IMR-90 (cell line): ENCODE results near the gene CYP46A1. TPM values are rescaled to one million over a fixed set of nuclear protein-coding genes. Genes with fewer than 3 reads are reported as not detected.

Source experiments
- ATAC-seq: fragments of 200-7000 bp; cut with Tn5 transposase; 2 replicates; pipeline ENCODE4 v1.9.1; 2020; ENCODE audit warnings: low read depth, mild to moderate bottlenecking, moderate library complexity
- BruUV-seq: library from RNA; stranded (reverse); fragments of 400-500 nt; replicated peaks from 2 replicates; lab custom pipeline; 2021; lab: Mats Ljungman, UMichigan
- CTCF ChIA-PET: fragments of 300-600 bp; formaldehyde crosslinking; extraction: SDS; loops from one replicate; lab custom pipeline; 2021; ENCODE audit warnings: antibody characterized with exemption; lab: Yijun Ruan, JAX
- POLR2A ChIA-PET: fragments of 300-600 bp; sonication (Branson Sonifier 250); formaldehyde crosslinking; loops from one replicate; lab custom pipeline; 2022; ENCODE audit warnings: antibody characterized with exemption; ENCODE audit not compliant: unreplicated experiment; lab: Charles Lee
- DNase-seq: peaks from one replicate; pipeline ENCODE4 v3.0.0; 2013
- H2AFZ ChIP-seq: replicated peaks from 2 replicates; pipeline ENCODE3; 2013; ENCODE audit warnings: low read length, mild to moderate bottlenecking; ENCODE audit not compliant: poor library complexity
- H2AK5ac ChIP-seq: 2 replicates; pipeline ENCODE4 v1.6.1; 2013; ENCODE audit warnings: low read depth, low read length, inconsistent platforms
- H2AK9ac ChIP-seq: replicated peaks from 2 replicates; pipeline ENCODE3; 2013; ENCODE audit warnings: mild to moderate bottlenecking, low read depth, low read length, moderate library complexity; ENCODE audit not compliant: poor library complexity
- H2BK120ac ChIP-seq: 2 replicates; pipeline ENCODE4 v1.6.1; 2013; ENCODE audit warnings: low read depth, low read length, inconsistent platforms
- H2BK15ac ChIP-seq: 3 replicates; pipeline ENCODE4 v1.6.1; 2013; ENCODE audit warnings: low read depth, low read length, inconsistent platforms
- H2BK20ac ChIP-seq: 2 replicates; pipeline ENCODE4 v1.6.1; 2013; ENCODE audit warnings: low read depth, mild to moderate bottlenecking, inconsistent platforms, low read length, moderate library complexity
- H2BK5ac ChIP-seq: 2 replicates; pipeline ENCODE4 v1.6.1; 2013; ENCODE audit warnings: mild to moderate bottlenecking, low read depth, low read length, inconsistent platforms; ENCODE audit not compliant: poor library complexity, severe bottlenecking
- H3K14ac ChIP-seq: replicated peaks from 2 replicates; pipeline ENCODE4 v1.6.1; 2013; ENCODE audit warnings: low read depth, low read length, inconsistent platforms
- H3K18ac ChIP-seq: 2 replicates; pipeline ENCODE4 v1.6.1; 2013; ENCODE audit warnings: low read depth, low read length, control low read depth
- H3K23ac ChIP-seq: 2 replicates; pipeline ENCODE4 v1.6.1; 2013; ENCODE audit warnings: low read depth, low read length, inconsistent platforms
- H3K27ac ChIP-seq: 2 replicates; pipeline ENCODE4 v1.5.1; 2013; ENCODE audit warnings: mild to moderate bottlenecking, control low read depth, low read length; ENCODE audit not compliant: insufficient read depth
- H3K27me3 ChIP-seq: 2 replicates; pipeline ENCODE4 v1.6.1; 2013; ENCODE audit warnings: low read length; ENCODE audit not compliant: control insufficient read depth, insufficient read depth
- H3K36me3 ChIP-seq: 2 replicates; pipeline ENCODE4 v1.6.1; 2013; ENCODE audit warnings: low read length, mixed read lengths; ENCODE audit not compliant: control insufficient read depth, insufficient read depth
- H3K4ac ChIP-seq: 2 replicates; pipeline ENCODE4 v1.6.1; 2013; ENCODE audit warnings: low read depth, low read length, inconsistent platforms
- H3K4me1 ChIP-seq: 2 replicates; pipeline ENCODE4 v1.6.1; 2013; ENCODE audit warnings: low read length, mixed read lengths; ENCODE audit not compliant: control insufficient read depth, insufficient read depth
- H3K4me2 ChIP-seq: 2 replicates; pipeline ENCODE4 v1.6.1; 2013; ENCODE audit warnings: low read depth, mild to moderate bottlenecking, control low read depth, low read length, moderate library complexity
- H3K4me3 ChIP-seq: 2 replicates; pipeline ENCODE4 v1.5.1; 2013; ENCODE audit warnings: low read depth, mild to moderate bottlenecking, control low read depth, low read length, moderate library complexity; ENCODE audit not compliant: insufficient read depth
- H3K56ac ChIP-seq: 2 replicates; pipeline ENCODE4 v1.6.1; 2013; ENCODE audit warnings: low read length, inconsistent platforms; ENCODE audit not compliant: insufficient read depth; ENCODE audit errors: extremely low read depth
- H3K79me1 ChIP-seq, 2 experiments: 2 replicates each; pipeline ENCODE4 v1.6.1; 2013; ENCODE audit warnings: low read length in 2 of 2, inconsistent platforms in 1 of 2, low read depth in 1 of 2
- H3K9ac ChIP-seq: 2 replicates; pipeline ENCODE4 v1.6.1; 2013; ENCODE audit warnings: low read depth, low read length, control low read depth
- H3K9me1 ChIP-seq: 2 replicates; pipeline ENCODE4 v1.6.1; 2013; ENCODE audit warnings: low read length, inconsistent platforms; ENCODE audit not compliant: insufficient read depth
- H3K9me3 ChIP-seq: 2 replicates; pipeline ENCODE4 v1.6.1; 2013; ENCODE audit warnings: low read length; ENCODE audit not compliant: control insufficient read depth, insufficient read depth
- H4K20me1 ChIP-seq: 2 replicates; pipeline ENCODE4 v1.6.1; 2013; ENCODE audit warnings: low read length, inconsistent platforms; ENCODE audit not compliant: insufficient read depth
- H4K5ac ChIP-seq: 2 replicates; pipeline ENCODE4 v1.6.1; 2013; ENCODE audit warnings: mild to moderate bottlenecking, low read depth, low read length, control low read depth
- H4K8ac ChIP-seq, 2 experiments: 2 replicates each; pipeline ENCODE4 v1.6.1; 2013; ENCODE audit warnings: low read depth in 2 of 2, low read length in 2 of 2, control low read depth in 1 of 2, inconsistent platforms in 1 of 2
- H4K91ac ChIP-seq: 2 replicates; pipeline ENCODE4 v1.6.1; 2013; ENCODE audit warnings: low read depth, low read length, inconsistent platforms; ENCODE audit not compliant: insufficient read depth
- BHLHE40 ChIP-seq: fragments of 150-350 bp; IDR thresholded peaks from 2 replicates; pipeline ENCODE4 v1.6.1; 2016; ENCODE audit warnings: mild to moderate bottlenecking, low read depth, low read length
- CEBPB ChIP-seq: IDR thresholded peaks from 2 replicates; pipeline ENCODE4 v1.6.1; 2012; ENCODE audit warnings: low read depth, low read length, improper control_type of control experiment
- CHD1 ChIP-seq: IDR thresholded peaks from 2 replicates; pipeline ENCODE4 v1.6.1; 2012; ENCODE audit warnings: low read depth, low read length, improper control_type of control experiment
- CTCF ChIP-seq: conservative IDR thresholded peaks from 2 replicates; pipeline ENCODE4 v1.5.1; 2012; ENCODE audit warnings: mild to moderate bottlenecking, low read depth, low read length, improper control_type of control experiment
- ELK1 ChIP-seq: fragments of 150-350 bp; IDR thresholded peaks from 2 replicates; pipeline ENCODE4 v1.6.1; 2016; ENCODE audit warnings: low read depth, mild to moderate bottlenecking, low read length, moderate library complexity, borderline replicate concordance
- FOS ChIP-seq: fragments of 150-350 bp; IDR thresholded peaks from 2 replicates; pipeline ENCODE4 v1.6.1; 2016; ENCODE audit warnings: low read depth, low read length
- MAFK ChIP-seq: IDR thresholded peaks from 2 replicates; pipeline ENCODE4 v1.6.1; 2012; ENCODE audit warnings: low read depth, low read length, improper control_type of control experiment
- MXI1 ChIP-seq: IDR thresholded peaks from 2 replicates; pipeline ENCODE4 v1.6.1; 2012; ENCODE audit warnings: low read depth, mild to moderate bottlenecking, low read length, moderate library complexity, borderline replicate concordance
- NFE2L2 ChIP-seq: fragments of 150-350 bp; IDR thresholded peaks from 2 replicates; pipeline ENCODE4 v1.6.1; 2016; ENCODE audit warnings: low read depth, mild to moderate bottlenecking, low read length
- POLR2A ChIP-seq: IDR thresholded peaks from 2 replicates; pipeline ENCODE4 v1.6.1; 2012; ENCODE audit warnings: mild to moderate bottlenecking, low read depth, low read length
- RCOR1 ChIP-seq: IDR thresholded peaks from 2 replicates; pipeline ENCODE4 v1.6.1; 2012; ENCODE audit warnings: mild to moderate bottlenecking, low read length, improper control_type of control experiment; ENCODE audit not compliant: insufficient replicate concordance
- RFX5 ChIP-seq: IDR thresholded peaks from 2 replicates; pipeline ENCODE4 v1.8.0; 2012; ENCODE audit warnings: low read depth, mild to moderate bottlenecking, low read length, moderate library complexity
- SMC3 ChIP-seq: fragments of 150-350 bp; IDR thresholded peaks from 2 replicates; pipeline ENCODE4 v1.6.1; 2016; ENCODE audit warnings: low read depth, mild to moderate bottlenecking, antibody characterized with exemption, low read length, moderate library complexity
- USF2 ChIP-seq: fragments of 150-350 bp; IDR thresholded peaks from 2 replicates; pipeline ENCODE4 v1.6.1; 2017; ENCODE audit warnings: mild to moderate bottlenecking, antibody characterized with exemption, low read length, low read depth
- WGBS, 2 experiments: methylation state at CpG; one replicate each; pipeline versions ENCODE4 v1.1.5 to v1.1.7; 2013; ENCODE audit warnings: missing lambda C conversion rate in 2 of 2; ENCODE audit not compliant: insufficient read length in 1 of 2; ENCODE audit errors: extremely low coverage in 2 of 2; 5-methylcytosine and 5-hydroxymethylcytosine counted together
- dilution Hi-C: fragments of 300-500 bp; cut with HindIII; formaldehyde crosslinking; loops from one replicate; pipeline ENCODE4 v1.14.3; 2018; ENCODE audit warnings: low sequenced_read_pairs; ENCODE audit not compliant: unreplicated experiment
- in situ Hi-C: fragments of 300-500 bp; cut with MboI; formaldehyde crosslinking; loops from 3 replicates; pipeline ENCODE4 v1.14.3; 2019; ENCODE audit warnings: low sequenced_read_pairs, inconsistent platforms, mixed read lengths
- intact Hi-C: fragments of 100-400 bp; cut with micrococcal nuclease; formaldehyde crosslinking; loops from 2 replicates; pipeline ENCODE4 v1.10.0; 2022
- polyA plus RNA-seq, 3 experiments: library from polyadenylated mRNA; depleted of rRNA; stranded (reverse); fragments of >200 nt; gene quantifications; 2 replicates each; pipeline ENCODE4 v1.2.3, GENCODE V29; 2012; ENCODE audit warnings: low replicate concordance in 1 of 3
- total RNA-seq: library from RNA; depleted of rRNA; stranded (reverse); fragments of >200 nt; gene quantifications from 2 replicates; pipeline ENCODE4 v1.2.3, GENCODE V29; 2012

The CYP46A1 gene
- total and polyA plus RNA-seq, 2 of the 4 experiments (the other 2 are of a cell fraction) = 0.18 to 0.31 TPM

GRCh38 chr14:99675382-99675835 lies 8.7 kb upstream of the CYP46A1 start:
- H2BK20ac ChIP-seq = no peak overlapping the region
- dilution Hi-C loops (no loop called here), intact Hi-C loops (no loop called here), in situ Hi-C loops (no loop called here)
- no peak overlapping the region for H4K91ac ChIP-seq
- H2AK9ac ChIP-seq = no peak overlapping the region
- no peaks in the 10 kb centered on the region for H3K36me3 ChIP-seq
- WGBS, 2 experiments = 61% methylated on average over 29 of the region's 42 CpGs; no CpG with 5 or more reads in 1 of the 2 experiments
- no peak overlapping the region for H2BK120ac ChIP-seq
- no peaks in the 10 kb centered on the region; the same call in 1 of the 2 replicates for H3K4me1 ChIP-seq
- no peak overlapping the region for H3K4ac ChIP-seq
- peaks cover 12% of the 10 kb centered on the region; the same call in 1 of the 2 replicates for H3K27me3 ChIP-seq
- H3K23ac ChIP-seq = no peak overlapping the region
- no peak overlapping the region for H2BK5ac ChIP-seq
- H3K4me3 ChIP-seq = no peak overlapping the region
- H3K18ac ChIP-seq = no peak overlapping the region
- TF ChIP-seq NFE2L2 = no peak
- no peak for TF ChIP-seq FOS
- TF ChIP-seq CHD1 = no peak
- no peak for TF ChIP-seq RFX5
- no peak for TF ChIP-seq ELK1
- TF ChIP-seq SMC3 = no peak
- TF ChIP-seq RCOR1 = no peak
- no peak for TF ChIP-seq CTCF
- TF ChIP-seq MXI1 = no peak
- TF ChIP-seq POLR2A = no peak
- no peak for TF ChIP-seq USF2
- TF ChIP-seq CEBPB = no peak
- TF ChIP-seq BHLHE40 = no peak
- no peak for TF ChIP-seq MAFK
- no peak overlapping the region for H2AK5ac ChIP-seq
- no peak overlapping the region for H4K8ac ChIP-seq
- ATAC-seq = no peak
- H2BK15ac ChIP-seq = no peak overlapping the region
- H3K9ac ChIP-seq = no peak overlapping the region
- ChIA-PET CTCF (no interaction called here), POLR2A (no interaction called here)
- DNase-seq = no peak
- no peak overlapping the region for H3K4me2 ChIP-seq
- H2AFZ ChIP-seq = peak overlapping the region; percentile 43
- no peak overlapping the region for H4K5ac ChIP-seq
- no peaks in the 10 kb centered on the region for H3K79me1 ChIP-seq
- no peaks in the 10 kb centered on the region for H3K9me1 ChIP-seq
- no peak overlapping the region for H3K56ac ChIP-seq
- H4K20me1 ChIP-seq = no peaks in the 10 kb centered on the region
- no TSS peak for BruUV-seq
- peaks cover 18% of the 10 kb centered on the region for H3K9me3 ChIP-seq
- H3K27ac ChIP-seq = no peak overlapping the region
- H3K14ac ChIP-seq = no peak overlapping the region
